Bone marrow (tissue), 2 donors: ENCODE data around the gene ELK1.
"Not testable (repeated sequence)": the region's sequence is repeated elsewhere in the genome, so short reads cannot be mapped to it uniquely, and the experiment has no call there.

Experiments
- DNase-seq, 2 donors: peaks; one replicate each; lab custom pipeline; 2025; lab: John Stamatoyannopoulos, UW

The ELK1 gene, protein sequence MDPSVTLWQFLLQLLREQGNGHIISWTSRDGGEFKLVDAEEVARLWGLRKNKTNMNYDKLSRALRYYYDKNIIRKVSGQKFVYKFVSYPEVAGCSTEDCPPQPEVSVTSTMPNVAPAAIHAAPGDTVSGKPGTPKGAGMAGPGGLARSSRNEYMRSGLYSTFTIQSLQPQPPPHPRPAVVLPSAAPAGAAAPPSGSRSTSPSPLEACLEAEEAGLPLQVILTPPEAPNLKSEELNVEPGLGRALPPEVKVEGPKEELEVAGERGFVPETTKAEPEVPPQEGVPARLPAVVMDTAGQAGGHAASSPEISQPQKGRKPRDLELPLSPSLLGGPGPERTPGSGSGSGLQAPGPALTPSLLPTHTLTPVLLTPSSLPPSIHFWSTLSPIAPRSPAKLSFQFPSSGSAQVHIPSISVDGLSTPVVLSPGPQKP

DNA sequence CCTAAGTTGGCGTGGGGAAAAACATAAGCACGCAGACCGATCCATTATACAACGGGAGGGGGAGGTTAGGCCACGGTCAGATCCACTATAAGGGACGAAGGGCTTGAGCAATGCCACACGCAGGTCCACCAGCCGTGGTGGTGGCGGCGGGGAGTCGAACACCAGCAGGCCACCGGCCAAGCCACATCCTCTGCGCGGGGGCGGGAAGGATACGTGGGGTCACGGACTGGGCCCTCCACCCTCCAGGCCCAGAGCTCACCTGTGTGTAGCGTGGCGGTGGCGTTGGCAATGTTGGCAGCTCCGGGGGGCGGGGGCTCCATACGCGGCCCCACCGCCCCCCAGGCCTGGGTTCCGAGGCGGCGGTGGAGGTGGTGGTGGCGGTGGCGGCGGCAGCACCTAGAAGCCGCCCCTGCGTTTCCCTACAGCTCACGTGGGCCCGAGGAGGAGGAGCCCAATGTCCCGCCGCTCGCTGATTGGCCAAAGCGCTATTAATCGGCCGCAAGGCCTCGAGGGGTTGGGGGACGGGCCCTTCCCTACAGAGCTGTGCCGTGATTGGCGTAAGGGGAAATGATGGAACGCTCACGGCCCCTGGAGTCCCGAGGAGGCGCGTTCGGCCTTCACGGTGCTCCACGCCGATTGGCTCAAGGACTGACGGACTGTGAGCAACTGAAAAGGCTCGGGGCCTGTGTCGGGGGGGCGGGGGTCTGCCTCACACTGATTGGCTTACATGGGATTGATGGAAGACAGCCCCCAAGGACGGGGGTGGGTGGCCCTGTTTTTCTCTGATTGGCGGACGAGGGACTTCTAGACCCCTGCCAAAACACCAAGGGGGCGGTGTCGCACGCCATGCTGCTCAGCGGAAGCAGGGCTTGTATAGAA is at the start of gene ELK1:
ELK1 (minus strand) TSS at position 400 of the 879 bp plus-strand sequence. CDS start 9,122 bp downstream, outside the sequence.
- DNase-seq: peak; percentile 68 to 82

DNA sequence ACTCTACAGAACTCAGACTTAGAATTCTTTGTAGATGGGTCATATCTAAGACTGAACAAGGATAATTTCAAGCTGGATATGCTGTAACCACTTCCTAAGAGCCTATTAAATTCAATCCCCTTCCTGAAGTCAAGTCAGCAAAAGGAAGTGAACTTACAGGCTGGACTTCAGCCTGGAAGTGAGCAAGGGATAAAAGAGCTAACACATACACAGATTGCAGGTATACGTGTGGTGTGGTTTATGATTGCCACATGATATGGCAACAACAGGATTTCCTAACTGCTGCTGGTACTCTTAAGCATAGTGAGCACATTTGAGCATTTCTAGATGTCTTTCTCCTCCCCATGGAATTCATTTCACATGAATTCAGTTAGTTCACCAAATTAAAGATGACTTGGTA is 46.8 kb upstream of the ELK1 start:
- no peak for DNase-seq

DNA sequence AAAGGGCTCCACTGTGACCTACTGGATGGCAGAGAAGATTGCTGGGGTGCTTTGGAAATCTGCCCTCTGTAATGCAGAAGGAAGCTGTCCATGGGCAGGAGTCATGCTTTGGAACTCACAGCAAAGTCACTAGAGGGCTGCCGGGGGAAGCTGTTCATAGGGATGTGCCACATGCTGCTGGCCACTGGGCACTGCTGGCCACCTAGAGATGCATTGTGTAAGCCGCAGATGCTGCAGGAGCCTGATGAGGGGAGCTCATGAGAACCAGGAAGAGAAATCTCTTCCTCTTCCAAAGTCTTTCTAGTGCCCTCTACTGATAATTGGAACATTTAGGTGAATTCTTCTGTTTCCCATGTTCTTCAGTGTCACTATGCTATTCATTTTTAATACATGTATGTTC is 39.8 kb upstream of the ELK1 start:
- DNase-seq: no peak

GRCh38 chrX:47687263-47687662 is 36.9 kb upstream of the ELK1 start:
- no peak for DNase-seq

DNA sequence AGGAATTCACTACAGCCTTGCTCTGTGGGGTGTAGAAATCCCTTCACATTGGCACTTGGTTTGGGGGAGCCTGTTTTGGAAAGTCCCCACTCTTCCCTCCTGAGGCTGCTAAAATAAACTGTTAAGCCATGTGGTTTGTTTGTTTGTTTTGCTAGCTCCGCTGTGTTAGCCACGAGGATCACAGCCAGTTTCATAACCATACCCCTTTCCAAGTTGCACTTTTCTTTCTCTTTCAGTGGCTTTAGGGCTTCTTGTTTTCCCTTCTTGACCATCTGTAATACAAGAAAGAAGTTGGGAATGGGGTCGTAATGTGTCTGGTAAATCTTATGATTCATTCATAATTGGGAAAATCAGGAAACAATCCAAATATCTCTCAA is 33.5 kb upstream of the ELK1 start:
- DNase-seq: no peak

DNA sequence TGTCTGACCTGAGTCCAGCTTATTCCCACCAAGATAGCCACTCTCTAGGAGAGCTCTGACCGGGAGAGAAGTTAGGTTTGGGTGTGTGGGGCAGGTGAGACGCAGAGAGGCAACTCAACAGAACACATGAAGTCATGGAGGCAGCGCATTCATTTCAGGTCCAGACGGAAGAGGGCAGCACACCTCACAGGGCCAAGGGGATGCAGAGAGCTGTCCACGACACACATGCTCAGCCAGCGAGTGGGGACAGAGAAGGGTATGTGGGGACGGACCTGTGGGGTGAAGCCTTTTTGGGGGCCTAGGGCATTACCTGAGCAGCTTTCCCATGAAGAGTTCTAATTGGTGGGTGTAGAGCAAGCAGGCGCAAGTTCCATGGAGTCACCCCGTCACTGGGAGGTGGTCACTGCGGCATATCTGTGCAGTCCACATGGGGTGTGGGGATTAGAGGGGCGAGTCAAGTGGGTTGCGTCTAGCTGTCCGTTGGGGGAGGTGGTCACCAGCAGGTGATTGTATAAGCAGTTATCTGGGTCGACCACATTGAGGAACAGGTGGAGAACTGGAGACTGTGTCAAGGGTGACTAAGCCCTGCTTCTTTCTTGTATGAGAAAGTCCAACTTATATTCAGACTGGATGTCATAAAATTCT is 32.9 kb upstream of the ELK1 start:
- DNase-seq: no peak

GRCh38 chrX:47675959-47676859 is 25.8 kb upstream of the ELK1 start:
- not testable (repeated sequence) for DNase-seq

GRCh38 chrX:47674776-47675175 is 24.4 kb upstream of the ELK1 start:
- no peak for DNase-seq

DNA sequence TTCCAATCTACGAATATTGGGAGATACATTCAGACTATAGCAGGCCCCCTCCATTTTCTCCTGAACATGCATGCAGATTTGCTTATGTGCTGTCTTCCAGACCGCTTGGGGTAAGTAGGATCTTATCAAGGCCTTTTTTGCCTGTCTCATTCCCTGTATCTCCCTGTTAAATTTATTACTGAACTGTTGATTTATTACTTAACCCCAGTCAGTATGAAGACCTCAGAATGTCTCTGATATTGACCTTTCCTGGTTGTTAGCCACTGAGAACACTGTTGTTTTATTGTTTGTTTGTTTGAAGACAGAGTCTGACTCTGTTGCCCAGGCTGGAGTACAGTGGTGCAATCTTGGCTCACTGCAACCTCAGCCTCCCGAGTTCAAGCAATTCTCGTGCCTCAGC is 15.4 kb upstream of the ELK1 start:
- not testable (repeated sequence) for DNase-seq

DNA sequence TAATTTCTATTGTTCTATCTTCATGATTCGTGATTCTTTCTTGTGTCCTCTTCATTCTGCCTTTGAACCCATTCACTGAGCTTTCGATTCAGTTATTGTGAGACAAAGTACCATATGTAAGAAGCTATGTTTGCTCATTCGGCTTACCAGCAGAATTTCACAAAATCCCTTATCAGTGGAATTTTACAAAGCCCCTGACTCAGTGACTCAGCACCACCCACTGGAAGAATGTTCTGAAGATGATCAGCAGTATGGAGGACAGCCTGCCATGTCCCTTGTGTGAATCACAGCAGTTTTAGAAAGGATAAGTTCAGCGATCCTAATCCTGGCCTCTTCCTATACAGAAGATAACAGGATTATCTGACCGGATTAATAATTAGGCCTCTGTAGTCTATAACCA is 14.4 kb upstream of the ELK1 start:
- DNase-seq: no peak

GRCh38 chrX:47662144-47662657 is 11.8 kb upstream of the ELK1 start:
- peak in 1 of 2 donors; percentile 69 for DNase-seq

- no peak for DNase-seq
Measured at GRCh38 chrX:47661539-47661938, 11.2 kb upstream of the ELK1 start.

GRCh38 chrX:47659421-47659726 is 9.0 kb upstream of the ELK1 start:
- no peak for DNase-seq

DNA sequence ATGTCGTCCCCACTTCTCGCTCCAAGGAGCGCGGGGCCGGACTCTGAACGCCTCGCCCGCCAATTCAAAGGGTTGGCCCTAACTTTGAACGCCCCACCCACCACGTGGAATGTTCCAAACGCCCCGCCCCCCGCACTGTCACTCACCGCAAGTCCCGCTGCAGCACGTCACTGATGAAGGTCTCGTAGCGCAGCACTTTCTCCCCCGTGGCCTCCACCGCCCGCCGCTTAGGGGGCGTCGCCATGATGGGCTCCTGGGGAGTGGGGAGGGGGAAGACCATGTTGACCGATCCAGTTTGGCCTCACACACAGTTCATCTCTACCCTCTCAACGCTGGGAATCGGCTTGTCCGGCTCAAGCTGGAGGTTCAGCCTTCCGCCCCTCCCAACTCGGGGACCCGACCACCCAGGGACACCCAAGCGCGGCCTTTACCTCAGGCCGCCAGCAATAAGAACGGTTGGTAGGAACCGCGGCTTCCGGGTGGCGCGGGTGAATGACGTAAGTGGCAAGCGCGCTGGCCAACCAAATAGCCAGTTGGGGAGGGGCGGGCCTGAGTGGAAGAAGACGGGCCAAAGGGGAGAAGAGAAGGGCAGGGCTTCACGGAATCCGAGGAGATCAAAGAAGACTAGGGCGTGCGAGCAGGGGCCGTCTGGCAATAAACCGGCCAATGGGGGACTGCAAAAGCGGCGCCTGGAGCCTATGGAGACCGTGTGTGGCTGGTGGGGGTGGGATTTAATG is 8.5 kb upstream of the ELK1 start, which contains the start of gene UXT:
UXT (minus strand) TSS at position 497 of the 737 bp plus-strand sequence; CDS start at position 244, 253 bp downstream.
- DNase-seq: peak; percentile 78 to 88

- DNase-seq: no peak
Measured at GRCh38 chrX:47658301-47658683, 7.9 kb upstream of the ELK1 start.

DNA sequence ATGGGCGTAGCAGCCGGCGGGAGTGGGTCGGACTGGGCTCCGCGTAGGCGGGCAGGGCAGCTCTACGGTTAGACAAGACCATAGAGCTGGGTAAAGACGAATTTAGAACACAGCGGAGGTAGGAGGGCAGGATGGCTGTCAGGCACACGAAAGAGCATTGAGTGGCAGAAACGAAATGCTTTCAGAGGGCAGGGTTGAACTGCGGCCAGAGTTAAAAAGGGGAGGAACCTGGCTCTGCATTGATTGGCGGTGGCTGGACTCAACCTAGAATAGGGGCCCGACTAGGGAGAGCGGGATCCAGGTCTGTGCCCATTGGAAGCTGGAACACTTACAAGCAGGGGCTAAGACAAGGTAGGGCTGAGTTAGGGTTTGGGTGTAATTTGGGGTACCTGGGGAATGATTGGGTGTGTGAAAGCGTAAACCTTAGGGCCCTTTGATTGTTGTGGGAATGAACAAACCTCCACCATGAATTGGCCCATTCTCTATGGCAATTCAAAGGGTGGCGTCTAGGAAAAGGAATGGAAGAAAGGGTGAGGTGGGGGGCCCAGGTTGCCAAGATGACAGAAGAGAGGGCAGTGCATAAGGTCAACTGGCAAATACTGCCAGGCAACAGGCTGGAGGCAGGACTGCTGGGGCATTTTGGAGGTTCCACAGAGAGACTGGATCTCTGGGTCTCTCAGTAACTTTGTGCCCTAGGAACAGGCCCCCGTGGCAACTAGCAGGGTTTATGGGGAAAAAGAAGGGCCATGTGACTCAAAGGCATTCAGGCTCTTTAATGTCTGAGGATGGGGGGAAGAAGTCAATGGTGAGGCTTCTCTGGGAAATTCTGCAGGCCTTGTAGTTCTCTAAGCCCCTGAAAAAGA is 911 bp upstream of the ELK1 start:
- DNase-seq: no peak

DNA sequence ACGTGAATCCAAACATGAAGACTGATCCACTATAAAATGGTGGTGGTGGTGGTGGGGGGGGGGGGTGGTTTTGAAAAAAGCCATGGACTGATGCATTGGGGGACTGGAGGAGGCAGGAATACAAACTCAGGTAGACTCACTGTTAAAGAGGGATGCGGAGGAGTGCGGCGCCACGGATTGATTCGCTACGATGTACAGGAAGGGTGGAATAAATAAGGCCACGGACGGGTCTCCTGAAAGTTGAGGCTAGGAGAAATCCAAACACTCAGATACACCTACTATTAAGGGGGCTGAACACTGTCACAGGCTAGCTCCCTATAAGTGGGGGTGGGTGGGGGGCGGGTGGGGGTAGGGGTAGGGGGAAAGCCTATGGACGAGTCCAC is 591 bp downstream of the ELK1 start:
- no peak for DNase-seq

GRCh38 chrX:47649271-47649670 is 1.1 kb downstream of the ELK1 start:
- no peak for DNase-seq

GRCh38 chrX:47648376-47648775 is 2.0 kb downstream of the ELK1 start:
- DNase-seq: no peak

DNA sequence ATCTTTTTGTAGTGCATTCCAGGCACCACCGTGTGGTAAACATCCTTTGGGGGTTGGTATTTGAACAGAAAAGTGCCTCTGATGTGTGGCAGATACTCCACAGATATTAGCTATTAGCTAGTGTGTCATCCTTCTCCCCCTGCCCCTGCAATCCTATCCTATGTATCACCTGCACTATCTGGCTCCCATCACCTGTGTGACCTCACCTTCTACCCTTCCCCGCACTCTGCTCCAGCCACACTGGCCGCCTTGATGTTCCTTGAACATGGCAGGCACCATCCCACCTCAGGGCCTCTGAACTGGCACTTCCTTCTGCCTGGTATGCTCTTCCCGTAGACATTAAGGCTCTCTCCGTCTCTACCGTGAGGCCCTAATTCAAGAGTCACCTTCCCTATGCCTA is 3.7 kb downstream of the ELK1 start:
- no peak for DNase-seq
